NT2/D1 (cell line): ENCODE data around the gene HMGB3.

Experiments
- SUZ12 ChIP-seq: IDR thresholded peaks from 2 replicates; pipeline ENCODE4 v1.6.1; 2011; ENCODE audit not compliant: insufficient read length, insufficient read depth; ENCODE audit errors: extremely low read depth
- YY1 ChIP-seq: IDR thresholded peaks from 2 replicates; pipeline ENCODE4 v1.6.1; 2011; ENCODE audit not compliant: insufficient read length, insufficient read depth
- ZNF274 ChIP-seq: IDR thresholded peaks from 2 replicates; pipeline ENCODE4 v1.6.1; 2011; ENCODE audit warnings: mild to moderate bottlenecking, low read depth, low read length

DNA sequence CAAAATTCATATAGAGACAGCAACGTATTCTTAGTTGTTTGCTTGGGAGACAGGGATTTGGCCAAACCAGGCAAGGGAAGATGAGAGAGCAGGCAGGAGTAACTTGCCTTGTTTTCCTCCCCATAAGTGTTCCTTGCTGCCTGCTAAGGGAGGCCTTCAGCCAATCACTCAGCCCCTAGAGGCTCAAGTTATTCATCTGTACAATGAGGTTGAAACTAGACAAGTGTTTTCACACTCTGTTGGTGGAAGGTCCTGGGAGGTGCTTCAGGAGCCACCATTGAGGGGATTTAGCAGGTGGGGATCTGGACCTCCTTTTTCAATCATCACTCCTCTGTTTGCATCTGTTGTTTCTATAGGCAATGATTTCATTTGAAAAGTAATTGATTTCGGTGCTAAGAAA, 23.6 kb upstream of the HMGB3 start:
- TF ChIP-seq ZNF274 (no peak), YY1 (no peak), SUZ12 (no peak)
